Neuronal stem cell (in vitro differentiated cells): ENCODE data around the gene PROX1.

Experiments
- DNase-seq: peaks from one replicate; pipeline ENCODE4 v3.0.0-alpha.2; 2013; ENCODE audit warnings: low spot score
- H2AFZ ChIP-seq: one replicate; pipeline ENCODE4 v1.6.1; 2013; ENCODE audit warnings: mild to moderate bottlenecking, low read length, inconsistent platforms
- H2AK5ac ChIP-seq: 2 replicates; pipeline ENCODE4 v1.6.1; 2013; ENCODE audit warnings: low read depth, mild to moderate bottlenecking, inconsistent platforms, low read length, moderate library complexity, mixed read lengths
- H2BK120ac ChIP-seq: 2 replicates; pipeline ENCODE4 v1.6.1; 2013; ENCODE audit warnings: low read depth, mild to moderate bottlenecking, inconsistent platforms, low read length, moderate library complexity, mixed read lengths
- H2BK12ac ChIP-seq: one replicate; pipeline ENCODE4 v1.6.1; 2013; ENCODE audit warnings: low read length, inconsistent platforms
- H2BK15ac ChIP-seq: 2 replicates; pipeline ENCODE4 v1.6.1; 2013; ENCODE audit warnings: mild to moderate bottlenecking, low read length, inconsistent platforms, mixed read lengths
- H2BK5ac ChIP-seq: one replicate; pipeline ENCODE4 v1.6.1; 2013; ENCODE audit warnings: inconsistent platforms, mild to moderate bottlenecking, low read length, moderate library complexity
- H3K14ac ChIP-seq: one replicate; pipeline ENCODE4 v1.6.1; 2013; ENCODE audit warnings: low read length, inconsistent platforms
- H3K18ac ChIP-seq: 2 replicates; pipeline ENCODE4 v1.6.1; 2013; ENCODE audit warnings: low read length, inconsistent platforms
- H3K23ac ChIP-seq: 2 replicates; pipeline ENCODE4 v1.6.1; 2013; ENCODE audit warnings: low read depth, mild to moderate bottlenecking, mixed read lengths, low read length, inconsistent platforms; ENCODE audit not compliant: poor library complexity
- H3K27ac ChIP-seq: replicated peaks from 3 replicates; pipeline ENCODE4 v1.5.1; 2013; ENCODE audit warnings: low read length, inconsistent platforms
- H3K27me3 ChIP-seq, 3 experiments: 2 replicates each; pipeline ENCODE4 v1.6.1; 2013; ENCODE audit warnings: low read length in 3 of 3, mild to moderate bottlenecking in 2 of 3, inconsistent platforms in 1 of 3, low read depth in 1 of 3, mixed read lengths in 1 of 3, moderate library complexity in 1 of 3; ENCODE audit not compliant: control insufficient read depth in 3 of 3, insufficient read depth in 3 of 3
- H3K36me3 ChIP-seq, 2 donors: replicated peaks in 1 of 2; 2 replicates each; pipeline ENCODE4 v1.6.1; 2013; ENCODE audit warnings: low read length in 2 of 2; ENCODE audit not compliant: control insufficient read depth in 2 of 2, insufficient read depth in 2 of 2
- H3K4ac ChIP-seq: 2 replicates; pipeline ENCODE4 v1.6.1; 2013; ENCODE audit warnings: inconsistent platforms, mild to moderate bottlenecking, low read length, moderate library complexity
- H3K4me1 ChIP-seq, 2 donors: 1 replicate in 1 of 2; 2 replicates in 1 of 2; pipeline ENCODE4 v1.6.1; 2013; ENCODE audit warnings: low read length in 2 of 2, low read depth in 1 of 2; ENCODE audit not compliant: control insufficient read depth in 2 of 2, insufficient read depth in 1 of 2
- H3K4me2 ChIP-seq: one replicate; pipeline ENCODE4 v1.6.1; 2013; ENCODE audit warnings: mild to moderate bottlenecking, low read length, inconsistent platforms; ENCODE audit not compliant: insufficient read depth, poor library complexity, severe bottlenecking
- H3K4me3 ChIP-seq, 2 donors: 2 replicates each; pipeline ENCODE4 v1.5.1; 2013; ENCODE audit warnings: low read length in 2 of 2, mild to moderate bottlenecking in 2 of 2, inconsistent platforms in 1 of 2, moderate library complexity in 1 of 2
- H3K79me1 ChIP-seq: one replicate; pipeline ENCODE4 v1.6.1; 2013; ENCODE audit warnings: low read depth, mild to moderate bottlenecking, inconsistent platforms, low read length, moderate library complexity
- H3K9ac ChIP-seq: one replicate; pipeline ENCODE4 v1.6.1; 2013; ENCODE audit warnings: mild to moderate bottlenecking, low read depth, low read length, inconsistent platforms; ENCODE audit not compliant: poor library complexity
- H3K9me3 ChIP-seq, 2 donors: replicated peaks in 1 of 2; 2 replicates each; pipeline versions ENCODE3 to v1.6.1; 2013; ENCODE audit warnings: low read length in 2 of 2, mild to moderate bottlenecking in 2 of 2, inconsistent platforms in 1 of 2, low read depth in 1 of 2, mixed read lengths in 1 of 2, moderate library complexity in 1 of 2; ENCODE audit not compliant: control insufficient read depth in 2 of 2, insufficient read depth in 1 of 2
- H4K8ac ChIP-seq: one replicate; pipeline ENCODE4 v1.6.1; 2013; ENCODE audit warnings: low read depth, mild to moderate bottlenecking, inconsistent platforms, low read length, moderate library complexity
- H4K91ac ChIP-seq: one replicate; pipeline ENCODE4 v1.6.1; 2013; ENCODE audit warnings: low read length, low read depth, mild to moderate bottlenecking, inconsistent platforms; ENCODE audit not compliant: poor library complexity
- WGBS, 2 donors: extraction: QIAGEN DNeasy Blood & Tissue Kit; methylation state at CpG; one replicate each; pipeline ENCODE4 v1.1.7; 2013; ENCODE audit warnings: missing lambda C conversion rate in 2 of 2, mixed read lengths in 1 of 2; ENCODE audit not compliant: insufficient read length in 2 of 2, insufficient replicate concordance in 1 of 2; ENCODE audit errors: extremely low coverage in 2 of 2; 5-methylcytosine and 5-hydroxymethylcytosine counted together

Gene PROX1

GRCh38 chr1:214037468-214037867, 49.7 kb downstream of the PROX1 start:
- WGBS, 2 donors = no CpG with 5 or more reads among the region's 8 CpGs
- H3K4me1 ChIP-seq = peaks cover 0 to 8% of the 10 kb centered on the region in 2 donors

GRCh38 chr1:214039394-214040018, 51.7 kb downstream of the PROX1 start:
- no peak overlapping the region for H3K9ac ChIP-seq
- no peak overlapping the region for H2BK120ac ChIP-seq
- H2AK5ac ChIP-seq = no peak overlapping the region
- no peak overlapping the region for H2BK12ac ChIP-seq
- DNase-seq = no peak
- H3K23ac ChIP-seq = no peak overlapping the region
- peaks cover 0 to 8% of the 10 kb centered on the region in 2 donors for H3K4me1 ChIP-seq
- H2AFZ ChIP-seq = no peak overlapping the region
- H3K14ac ChIP-seq = no peak overlapping the region
- no peak overlapping the region for H4K91ac ChIP-seq
- no peak overlapping the region for H3K4me2 ChIP-seq
- no peaks in the 10 kb centered on the region for H3K27me3 ChIP-seq
- H2BK15ac ChIP-seq = no peak overlapping the region
- no peak overlapping the region for H3K4me3 ChIP-seq
- H4K8ac ChIP-seq = no peak overlapping the region
- no peak overlapping the region for H3K27ac ChIP-seq
- no CpG with 5 or more reads among the region's 4 CpGs for WGBS, 2 donors
- H2BK5ac ChIP-seq = no peak overlapping the region
- no peak overlapping the region for H3K18ac ChIP-seq
- H3K79me1 ChIP-seq = no peaks in the 10 kb centered on the region
- H3K36me3 ChIP-seq = peaks cover 0 to 5% of the 10 kb centered on the region in 2 donors
- H3K4ac ChIP-seq = no peak overlapping the region
- peaks cover 0 to 2% of the 10 kb centered on the region in 2 donors for H3K9me3 ChIP-seq

More at GRCh38 chr1:214037468-214037867, 49.7 kb downstream of the PROX1 start:
- H4K8ac ChIP-seq = no peak overlapping the region
- no peak overlapping the region for H2BK5ac ChIP-seq
- no peak overlapping the region for H3K4me3 ChIP-seq
- no peak overlapping the region for H3K18ac ChIP-seq
- H3K23ac ChIP-seq = no peak overlapping the region
- no peak overlapping the region for H2BK12ac ChIP-seq
- no peak overlapping the region for H3K4me2 ChIP-seq
- H3K27ac ChIP-seq = no peak overlapping the region
- H2BK15ac ChIP-seq = no peak overlapping the region
- no peaks in the 10 kb centered on the region for H3K27me3 ChIP-seq
- H3K4ac ChIP-seq = no peak overlapping the region
- no peak overlapping the region for H2BK120ac ChIP-seq
- no peak overlapping the region for H2AK5ac ChIP-seq
- no peaks in the 10 kb centered on the region for H3K9me3 ChIP-seq
- H2AFZ ChIP-seq = no peak overlapping the region
- H3K14ac ChIP-seq = no peak overlapping the region
- DNase-seq = no peak
- H3K36me3 ChIP-seq = peaks cover 0 to 5% of the 10 kb centered on the region in 2 donors
- H3K79me1 ChIP-seq = no peaks in the 10 kb centered on the region
- no peak overlapping the region for H4K91ac ChIP-seq
- no peak overlapping the region for H3K9ac ChIP-seq

- WGBS, 2 donors = no CpG with 5 or more reads among the region's 3 CpGs
- no peak overlapping the region for H2BK5ac ChIP-seq
- H2AFZ ChIP-seq = no peak overlapping the region
- H2BK15ac ChIP-seq = no peak overlapping the region
- H3K79me1 ChIP-seq = no peaks in the 10 kb centered on the region
- no peak for DNase-seq
- no peaks in the 10 kb centered on the region for H3K36me3 ChIP-seq
- H3K4ac ChIP-seq = no peak overlapping the region
- no peaks in the 10 kb centered on the region for H3K4me1 ChIP-seq
- no peak overlapping the region for H3K14ac ChIP-seq
- H3K18ac ChIP-seq = no peak overlapping the region
- H2AK5ac ChIP-seq = no peak overlapping the region
- H2BK120ac ChIP-seq = no peak overlapping the region
- H4K8ac ChIP-seq = no peak overlapping the region
- peak overlapping the region; percentile 14 for H3K4me2 ChIP-seq
- H3K9ac ChIP-seq = no peak overlapping the region
- H3K27ac ChIP-seq = no peak overlapping the region
- H3K23ac ChIP-seq = no peak overlapping the region
- no peak overlapping the region for H2BK12ac ChIP-seq
- H4K91ac ChIP-seq = no peak overlapping the region
- H3K9me3 ChIP-seq = peaks cover 0 to 2% of the 10 kb centered on the region in 2 donors
- H3K27me3 ChIP-seq = no peaks in the 10 kb centered on the region
- no peak overlapping the region for H3K4me3 ChIP-seq
These were observed 55.4 kb downstream of the PROX1 start for GRCh38 chr1:214043167-214043566.

GRCh38 chr1:214044438-214045214, 56.9 kb downstream of the PROX1 start:
- DNase-seq = no peak
- H2BK5ac ChIP-seq = no peak overlapping the region
- no peaks in the 10 kb centered on the region for H3K79me1 ChIP-seq
- H3K4me2 ChIP-seq = no peak overlapping the region
- no peak overlapping the region for H2AK5ac ChIP-seq
- no peaks in the 10 kb centered on the region for H3K27me3 ChIP-seq
- no peak overlapping the region for H2BK120ac ChIP-seq
- H2BK15ac ChIP-seq = no peak overlapping the region
- H4K8ac ChIP-seq = no peak overlapping the region
- no peak overlapping the region for H3K4me3 ChIP-seq
- H3K4me1 ChIP-seq = no peaks in the 10 kb centered on the region
- no peak overlapping the region for H3K18ac ChIP-seq
- no CpG with 5 or more reads among the region's 4 CpGs for WGBS, 2 donors
- H2AFZ ChIP-seq = no peak overlapping the region
- H2BK12ac ChIP-seq = no peak overlapping the region
- no peak overlapping the region for H3K4ac ChIP-seq
- no peak overlapping the region for H3K9ac ChIP-seq
- H3K14ac ChIP-seq = no peak overlapping the region
- H4K91ac ChIP-seq = no peak overlapping the region
- no peaks in the 10 kb centered on the region for H3K36me3 ChIP-seq
- H3K23ac ChIP-seq = no peak overlapping the region
- H3K27ac ChIP-seq = no peak overlapping the region
- peaks cover 2% of the 10 kb centered on the region in 2 donors for H3K9me3 ChIP-seq
